Neural cell (in vitro differentiated cells): ENCODE measurements around the gene PWP1. TPM values are rescaled to one million over a fixed set of nuclear protein-coding genes. Genes with fewer than 3 reads are reported as not detected.

Experiments used
- H2AFZ ChIP-seq: fragments of 200-600, 300-800 bp; sonication (generic), shearing (Covaris generic); 2 replicates; pipeline ENCODE4 v1.6.0; 2014; ENCODE audit warnings: low read depth, mild to moderate bottlenecking, antibody characterized with exemption, low read length, moderate library complexity
- H3F3A ChIP-seq: fragments of 200-600 bp; shearing (Covaris generic); 2 replicates; pipeline ENCODE4 v1.6.1; 2016; ENCODE audit warnings: mild to moderate bottlenecking, moderate library complexity, mixed read lengths, antibody characterized with exemption, low read length; ENCODE audit not compliant: insufficient read depth, poor library complexity, severe bottlenecking
- H3K27ac ChIP-seq: fragments of 200-600, 300-800 bp; sonication (generic), shearing (Covaris generic); 2 replicates; pipeline ENCODE4 v1.5.1; 2014; ENCODE audit warnings: mild to moderate bottlenecking, low read length, moderate library complexity
- H3K27me3 ChIP-seq: fragments of 300-800, 200-600 bp; sonication (generic), shearing (Covaris generic); 2 replicates; pipeline ENCODE4 v1.6.0; 2014; ENCODE audit warnings: mild to moderate bottlenecking, low read depth, low read length, moderate library complexity; ENCODE audit not compliant: insufficient read depth
- H3K36me3 ChIP-seq: fragments of 300-800, 200-600 bp; sonication (generic), shearing (Covaris generic); 2 replicates; pipeline ENCODE4 v1.5.1; 2014; ENCODE audit warnings: mild to moderate bottlenecking, antibody characterized with exemption, low read length, moderate library complexity; ENCODE audit not compliant: insufficient read depth
- H3K4me2 ChIP-seq: fragments of 300-800, 200-600 bp; sonication (generic), shearing (Covaris generic); 2 replicates; pipeline ENCODE4 v1.6.0; 2014; ENCODE audit warnings: mild to moderate bottlenecking, low read length
- H3K4me3 ChIP-seq: fragments of 300-800, 200-600 bp; sonication (generic), shearing (Covaris generic); 2 replicates; pipeline ENCODE4 v1.5.1; 2014; ENCODE audit warnings: mild to moderate bottlenecking, low read length, moderate library complexity
- H3K79me2 ChIP-seq: fragments of 200-600 bp; shearing (Covaris generic); replicated peaks from 2 replicates; pipeline ENCODE4 v1.6.0; 2014; ENCODE audit warnings: mild to moderate bottlenecking, low read length, moderate library complexity; ENCODE audit not compliant: insufficient read depth
- H3K9ac ChIP-seq: fragments of 300-800, 200-600 bp; sonication (generic), shearing (Covaris generic); 2 replicates; pipeline ENCODE4 v1.6.1; 2016; ENCODE audit warnings: mild to moderate bottlenecking, low read length, mixed read lengths
- H3K9me2 ChIP-seq: fragments of 200-600 bp; shearing (Covaris generic); 2 replicates; pipeline ENCODE4 v1.6.1; 2016; ENCODE audit warnings: mild to moderate bottlenecking, low read length, mixed read lengths; ENCODE audit not compliant: insufficient read depth
- H3K9me3 ChIP-seq: fragments of 200-600, 300-800 bp; sonication (generic), shearing (Covaris generic); 2 replicates; pipeline ENCODE4 v1.6.1; 2016; ENCODE audit warnings: mild to moderate bottlenecking, mixed run types, low read length, moderate library complexity, mixed read lengths
- H4K20me1 ChIP-seq: fragments of 200-600 bp; shearing (Covaris generic); 2 replicates; pipeline ENCODE4 v1.6.1; 2016; ENCODE audit warnings: mild to moderate bottlenecking, mixed run types; ENCODE audit not compliant: insufficient read depth
- EP300 ChIP-seq: fragments of 450-650 bp; conservative IDR thresholded peaks from 2 replicates; pipeline ENCODE4 v1.6.1; 2014; ENCODE audit warnings: antibody characterized with exemption, mild to moderate bottlenecking, moderate library complexity; ENCODE audit not compliant: poor library complexity, severe bottlenecking
- EZH2 ChIP-seq: fragments of 200-600, 300-800 bp; shearing (Covaris generic), sonication (generic); IDR thresholded peaks from 2 replicates; pipeline ENCODE4 v1.6.1; 2014; ENCODE audit warnings: antibody characterized with exemption, low read length, borderline replicate concordance, mild to moderate bottlenecking; ENCODE audit not compliant: insufficient read depth, poor library complexity, severe bottlenecking
- MXI1 ChIP-seq: fragments of 450-650 bp; conservative IDR thresholded peaks from 2 replicates; pipeline ENCODE4 v1.6.1; 2014; ENCODE audit warnings: antibody characterized with exemption, mild to moderate bottlenecking; ENCODE audit not compliant: poor library complexity, severe bottlenecking
- POLR2AphosphoS5 ChIP-seq: IDR thresholded peaks from 2 replicates; pipeline ENCODE4 v1.6.1; 2012
- RAD21 ChIP-seq: fragments of 450-650 bp; conservative IDR thresholded peaks from 2 replicates; pipeline ENCODE4 v1.6.1; 2014; ENCODE audit warnings: antibody characterized with exemption, mild to moderate bottlenecking, moderate library complexity
- REST ChIP-seq: IDR thresholded peaks from 2 replicates; pipeline ENCODE4 v1.6.1; 2012; ENCODE audit warnings: borderline replicate concordance
- SMC3 ChIP-seq: fragments of 450-650 bp; conservative IDR thresholded peaks from 2 replicates; pipeline ENCODE4 v1.6.1; 2014; ENCODE audit warnings: antibody characterized with exemption, mild to moderate bottlenecking, moderate library complexity; ENCODE audit not compliant: poor library complexity
- TAF1 ChIP-seq: IDR thresholded peaks from 2 replicates; pipeline ENCODE4 v1.6.1; 2012; ENCODE audit warnings: low read depth
- polyA plus RNA-seq: library from polyadenylated mRNA; depleted of rRNA; stranded (reverse); fragments of >200 nt; gene quantifications from 2 replicates; pipeline ENCODE4 v1.2.3, GENCODE V29; 2014
- TF ChIP-seq, protein P1 (sequence below): fragments of 450-650 bp; IDR thresholded peaks from 2 replicates; pipeline ENCODE4 v1.5.1; 2014; ENCODE audit warnings: antibody characterized with exemption, mild to moderate bottlenecking, moderate library complexity; ENCODE audit not compliant: poor library complexity, severe bottlenecking

PWP1 gene
- polyA plus RNA-seq, 1 donor from 2014 or later: 119 TPM

- Histone ChIP-seq H3K4me3 (no peak overlapping the region), H4K20me1 (no peaks in the 10 kb centered on the region), H3K9me3 (no peaks in the 10 kb centered on the region), H3K4me2 (no peak overlapping the region), H3K27ac (no peak overlapping the region), H3F3A (no peaks in the 10 kb centered on the region), H3K9me2 (no peaks in the 10 kb centered on the region), H3K36me3 (no peaks in the 10 kb centered on the region), H3K79me2 (no peaks in the 10 kb centered on the region), H3K27me3 (no peaks in the 10 kb centered on the region), H2AFZ (no peak overlapping the region), H3K9ac (no peak overlapping the region)
- TF ChIP-seq SMC3: no peak
- no peak for TF ChIP-seq POLR2AphosphoS5
These were observed 18.1 kb upstream of the PWP1 start for GRCh38 chr12:107667464-107667863.

- H3K36me3 ChIP-seq: no peaks in the 10 kb centered on the region
- peak overlapping the region; percentile 77 for H3K4me2 ChIP-seq
- no peaks in the 10 kb centered on the region for H3K27me3 ChIP-seq
- H3K4me3 ChIP-seq: peak overlapping the region; percentile 51
- no peak overlapping the region for H2AFZ ChIP-seq
- H3K27ac ChIP-seq: peak overlapping the region; percentile 96
- no peaks in the 10 kb centered on the region for H3F3A ChIP-seq
- H4K20me1 ChIP-seq: no peaks in the 10 kb centered on the region
- H3K9ac ChIP-seq: peak overlapping the region; percentile 68
- H3K9me3 ChIP-seq: no peaks in the 10 kb centered on the region
- H3K9me2 ChIP-seq: no peaks in the 10 kb centered on the region
- H3K79me2 ChIP-seq: no peaks in the 10 kb centered on the region
- peak; percentile 84 for TF ChIP-seq POLR2AphosphoS5
- no peak for TF ChIP-seq REST
- peak; percentile 95 for TF ChIP-seq EP300
- peak; percentile 38 for TF ChIP-seq RAD21
- TF ChIP-seq MXI1: peak; percentile 47
- TF ChIP-seq, protein P1, sequence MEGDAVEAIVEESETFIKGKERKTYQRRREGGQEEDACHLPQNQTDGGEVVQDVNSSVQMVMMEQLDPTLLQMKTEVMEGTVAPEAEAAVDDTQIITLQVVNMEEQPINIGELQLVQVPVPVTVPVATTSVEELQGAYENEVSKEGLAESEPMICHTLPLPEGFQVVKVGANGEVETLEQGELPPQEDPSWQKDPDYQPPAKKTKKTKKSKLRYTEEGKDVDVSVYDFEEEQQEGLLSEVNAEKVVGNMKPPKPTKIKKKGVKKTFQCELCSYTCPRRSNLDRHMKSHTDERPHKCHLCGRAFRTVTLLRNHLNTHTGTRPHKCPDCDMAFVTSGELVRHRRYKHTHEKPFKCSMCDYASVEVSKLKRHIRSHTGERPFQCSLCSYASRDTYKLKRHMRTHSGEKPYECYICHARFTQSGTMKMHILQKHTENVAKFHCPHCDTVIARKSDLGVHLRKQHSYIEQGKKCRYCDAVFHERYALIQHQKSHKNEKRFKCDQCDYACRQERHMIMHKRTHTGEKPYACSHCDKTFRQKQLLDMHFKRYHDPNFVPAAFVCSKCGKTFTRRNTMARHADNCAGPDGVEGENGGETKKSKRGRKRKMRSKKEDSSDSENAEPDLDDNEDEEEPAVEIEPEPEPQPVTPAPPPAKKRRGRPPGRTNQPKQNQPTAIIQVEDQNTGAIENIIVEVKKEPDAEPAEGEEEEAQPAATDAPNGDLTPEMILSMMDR: no peak
- no peak for TF ChIP-seq TAF1
- TF ChIP-seq SMC3: peak; percentile 16
- TF ChIP-seq EZH2: no peak
These were observed 17.1 kb upstream of the PWP1 start for GRCh38 chr12:107668320-107669098.
